Trophoblast cell (in vitro differentiated cells and primary cell): Measurements from ENCODE around the gene TBXAS1.

ENCODE experiments used
- DNase-seq, 2 donors: peaks; one replicate each; pipeline ENCODE4 v3.0.0-alpha.2; 2016
- H2AFZ ChIP-seq: 2 replicates; pipeline ENCODE4 v1.6.1; 2013; ENCODE audit warnings: low read length, moderate library complexity, mild to moderate bottlenecking; ENCODE audit not compliant: insufficient read depth, poor library complexity
- H2AK5ac ChIP-seq: 2 replicates; pipeline ENCODE4 v1.6.1; 2013; ENCODE audit warnings: mild to moderate bottlenecking, low read length
- H2BK120ac ChIP-seq: 2 replicates; pipeline ENCODE4 v1.6.1; 2013; ENCODE audit warnings: low read length, mild to moderate bottlenecking, moderate library complexity; ENCODE audit not compliant: insufficient read depth, poor library complexity
- H2BK12ac ChIP-seq: 2 replicates; pipeline ENCODE4 v1.6.1; 2013; ENCODE audit warnings: mild to moderate bottlenecking, low read length, moderate library complexity
- H2BK5ac ChIP-seq: 2 replicates; pipeline ENCODE4 v1.6.1; 2013; ENCODE audit warnings: low read length, low read depth, moderate library complexity, mild to moderate bottlenecking; ENCODE audit not compliant: poor library complexity
- H3K14ac ChIP-seq: 2 replicates; pipeline ENCODE4 v1.6.1; 2013; ENCODE audit warnings: mild to moderate bottlenecking, low read length
- H3K18ac ChIP-seq: 2 replicates; pipeline ENCODE4 v1.6.1; 2013; ENCODE audit warnings: mild to moderate bottlenecking, low read length
- H3K23ac ChIP-seq: 2 replicates; pipeline ENCODE4 v1.6.1; 2013; ENCODE audit warnings: low read length
- H3K27ac ChIP-seq: 2 replicates; pipeline ENCODE4 v1.5.1; 2013; ENCODE audit warnings: low read depth, mild to moderate bottlenecking, inconsistent platforms, low read length, moderate library complexity
- H3K27me3 ChIP-seq: 2 replicates; pipeline ENCODE4 v1.6.1; 2013; ENCODE audit warnings: inconsistent platforms, mild to moderate bottlenecking, low read length, moderate library complexity; ENCODE audit not compliant: insufficient read depth
- H3K36me3 ChIP-seq, 2 experiments: 1 replicate in 1 of 2; 2 replicates in 1 of 2; pipeline ENCODE4 v1.6.1; 2013; ENCODE audit warnings: low read length in 2 of 2, mild to moderate bottlenecking in 2 of 2, moderate library complexity in 1 of 2; ENCODE audit not compliant: insufficient read depth in 2 of 2, control insufficient read depth in 1 of 2
- H3K4ac ChIP-seq: 2 replicates; pipeline ENCODE4 v1.6.1; 2013; ENCODE audit warnings: low read depth, mild to moderate bottlenecking, low read length, moderate library complexity
- H3K4me1 ChIP-seq, 2 experiments: 1 replicate in 1 of 2; 2 replicates in 1 of 2; pipeline ENCODE4 v1.6.1; 2013; ENCODE audit warnings: low read length in 2 of 2, mild to moderate bottlenecking in 2 of 2, moderate library complexity in 1 of 2; ENCODE audit not compliant: insufficient read depth in 2 of 2, control insufficient read depth in 1 of 2
- H3K4me2 ChIP-seq: 2 replicates; pipeline ENCODE4 v1.6.1; 2013; ENCODE audit warnings: inconsistent platforms, mild to moderate bottlenecking, low read length, moderate library complexity
- H3K4me3 ChIP-seq: 2 replicates; pipeline ENCODE4 v1.5.1; 2013; ENCODE audit warnings: mild to moderate bottlenecking, low read depth, low read length, inconsistent platforms
- H3K79me1 ChIP-seq: one replicate; pipeline ENCODE4 v1.6.1; 2013; ENCODE audit warnings: low read length
- H3K79me2 ChIP-seq: 2 replicates; pipeline ENCODE4 v1.6.1; 2013; ENCODE audit warnings: low read length, mild to moderate bottlenecking; ENCODE audit not compliant: control insufficient read depth, insufficient read depth, poor library complexity
- H3K9ac ChIP-seq: 2 replicates; pipeline ENCODE4 v1.6.1; 2013; ENCODE audit warnings: mild to moderate bottlenecking, low read length
- H3K9me3 ChIP-seq: 2 replicates; pipeline ENCODE4 v1.6.1; 2013; ENCODE audit warnings: low read depth, mild to moderate bottlenecking, control low read depth, inconsistent platforms, low read length; ENCODE audit not compliant: insufficient read depth
- H4K12ac ChIP-seq: 2 replicates; pipeline ENCODE4 v1.6.1; 2013; ENCODE audit warnings: low read depth, mild to moderate bottlenecking, low read length, moderate library complexity
- H4K8ac ChIP-seq: 2 replicates; pipeline ENCODE4 v1.6.1; 2013; ENCODE audit warnings: low read depth, mild to moderate bottlenecking, low read length, moderate library complexity
- H4K91ac ChIP-seq: one replicate; pipeline ENCODE4 v1.6.1; 2013; ENCODE audit warnings: low read depth, mild to moderate bottlenecking, low read length, moderate library complexity
- WGBS: extraction: QIAGEN DNeasy Blood & Tissue Kit; methylation state at CpG from one replicate; pipeline ENCODE4 v1.1.7; 2013; ENCODE audit warnings: missing lambda C conversion rate; ENCODE audit not compliant: insufficient read length, insufficient coverage; ENCODE audit errors: extremely low coverage; 5-methylcytosine and 5-hydroxymethylcytosine counted together

TBXAS1 gene

GRCh38 chr7:139896288-139896687 is 67.2 kb downstream of the TBXAS1 start:
- Histone ChIP-seq H3K79me2 (no peaks in the 10 kb centered on the region), H4K91ac (no peak overlapping the region), H2BK120ac (no peak overlapping the region), H3K4ac (no peak overlapping the region), H3K27me3 (no peaks in the 10 kb centered on the region), H3K4me2 (no peak overlapping the region), H3K18ac (no peak overlapping the region), H3K14ac (no peak overlapping the region), H3K27ac (no peak overlapping the region), H3K4me1 (peaks cover 1 to 2% of the 10 kb centered on the region in 2 experiments), H3K23ac (no peak overlapping the region), H2BK5ac (no peak overlapping the region), H2AFZ (no peak overlapping the region), H3K9me3 (peaks cover 4% of the 10 kb centered on the region), H2BK12ac (no peak overlapping the region), H3K36me3 (no peaks in the 10 kb centered on the region), H2AK5ac (no peak overlapping the region), H3K4me3 (no peak overlapping the region), H3K79me1 (no peaks in the 10 kb centered on the region), H4K8ac (no peak overlapping the region), H4K12ac (no peak overlapping the region), H3K9ac (no peak overlapping the region)
- DNase-seq = no peak
- no CpG with 5 or more reads among the region's 3 CpGs for WGBS

GRCh38 chr7:139896831-139897230 is 67.8 kb downstream of the TBXAS1 start:
- no peaks in the 10 kb centered on the region for H3K36me3 ChIP-seq
- no CpG with 5 or more reads among the region's 6 CpGs for WGBS
- no peak overlapping the region for H3K27ac ChIP-seq

GRCh38 chr7:139897422-139898090 is 68.5 kb downstream of the TBXAS1 start:
- no peak overlapping the region for H3K9ac ChIP-seq
- H2BK12ac ChIP-seq = no peak overlapping the region
- no peaks in the 10 kb centered on the region for H3K27me3 ChIP-seq
- H4K12ac ChIP-seq = no peak overlapping the region
- H3K4me1 ChIP-seq = peaks cover 1 to 2% of the 10 kb centered on the region in 2 experiments
- no peak overlapping the region for H2BK120ac ChIP-seq
- no peak overlapping the region for H2AFZ ChIP-seq
- no peak overlapping the region for H3K14ac ChIP-seq
- H3K4ac ChIP-seq = no peak overlapping the region
- H3K27ac ChIP-seq = no peak overlapping the region
- no peak overlapping the region for H3K18ac ChIP-seq
- H3K79me2 ChIP-seq = no peaks in the 10 kb centered on the region
- H4K8ac ChIP-seq = no peak overlapping the region
- H3K4me2 ChIP-seq = no peak overlapping the region
- WGBS = no CpG with 5 or more reads among the region's 5 CpGs
- H2AK5ac ChIP-seq = no peak overlapping the region
- no peak overlapping the region for H3K23ac ChIP-seq
- no peak overlapping the region for H4K91ac ChIP-seq
- no peaks in the 10 kb centered on the region for H3K36me3 ChIP-seq
- no peak for DNase-seq
- H3K9me3 ChIP-seq = peaks cover 4% of the 10 kb centered on the region
- H3K79me1 ChIP-seq = no peaks in the 10 kb centered on the region
- H3K4me3 ChIP-seq = no peak overlapping the region
- no peak overlapping the region for H2BK5ac ChIP-seq

More at GRCh38 chr7:139896831-139897230, 67.8 kb downstream of the TBXAS1 start:
- H2AK5ac ChIP-seq = no peak overlapping the region
- H4K91ac ChIP-seq = no peak overlapping the region
- no peaks in the 10 kb centered on the region for H3K79me2 ChIP-seq
- H3K4ac ChIP-seq = no peak overlapping the region
- H3K79me1 ChIP-seq = no peaks in the 10 kb centered on the region
- no peak overlapping the region for H3K23ac ChIP-seq
- H3K27me3 ChIP-seq = no peaks in the 10 kb centered on the region
- H3K9me3 ChIP-seq = peaks cover 4% of the 10 kb centered on the region
- DNase-seq = no peak
- no peak overlapping the region for H2AFZ ChIP-seq
- H3K9ac ChIP-seq = no peak overlapping the region
- H3K4me3 ChIP-seq = no peak overlapping the region
- H3K4me2 ChIP-seq = no peak overlapping the region
- no peak overlapping the region for H3K14ac ChIP-seq
- no peak overlapping the region for H2BK120ac ChIP-seq
- H3K4me1 ChIP-seq = peaks cover 1 to 2% of the 10 kb centered on the region in 2 experiments
- no peak overlapping the region for H4K12ac ChIP-seq
- H4K8ac ChIP-seq = no peak overlapping the region
- H2BK12ac ChIP-seq = no peak overlapping the region
- H2BK5ac ChIP-seq = no peak overlapping the region
- H3K18ac ChIP-seq = no peak overlapping the region

GRCh38 chr7:139898483-139898882 is 69.4 kb downstream of the TBXAS1 start:
- Histone ChIP-seq H3K4me3 (no peak overlapping the region), H2AFZ (no peak overlapping the region), H3K9me3 (peaks cover 4% of the 10 kb centered on the region), H2BK120ac (no peak overlapping the region), H3K18ac (no peak overlapping the region), H2BK5ac (no peak overlapping the region), H3K4me1 (peaks cover 1 to 2% of the 10 kb centered on the region in 2 experiments), H2AK5ac (no peak overlapping the region), H3K79me2 (no peaks in the 10 kb centered on the region), H4K12ac (no peak overlapping the region), H2BK12ac (no peak overlapping the region), H3K4ac (no peak overlapping the region), H3K14ac (no peak overlapping the region), H4K8ac (no peak overlapping the region), H4K91ac (no peak overlapping the region), H3K79me1 (no peaks in the 10 kb centered on the region), H3K36me3 (no peaks in the 10 kb centered on the region), H3K27me3 (no peaks in the 10 kb centered on the region), H3K4me2 (no peak overlapping the region), H3K27ac (no peak overlapping the region), H3K9ac (no peak overlapping the region), H3K23ac (no peak overlapping the region)
- no CpG with 5 or more reads among the region's 12 CpGs for WGBS
- no peak for DNase-seq
